Testis (tissue), 3 donors: ENCODE measurements around the gene TMEM223. TPM values are rescaled to one million over a fixed set of nuclear protein-coding genes. Genes with fewer than 3 reads are reported as not detected.

Experiments
- DNase-seq: peaks from one replicate; pipeline ENCODE4 v3.0.0-alpha.2; 2019
- H3K27ac ChIP-seq, 2 donors: fragments of 200-600 bp; sonication (generic); one replicate each; pipeline ENCODE4 v1.5.1; 2019
- H3K27me3 ChIP-seq: fragments of 200-600 bp; sonication (generic); one replicate; pipeline ENCODE4 v1.5.1; 2019
- H3K36me3 ChIP-seq: fragments of 200-600 bp; sonication (generic); one replicate; pipeline ENCODE4 v1.5.1; 2017; ENCODE audit warnings: low read depth; ENCODE audit errors: missing control alignments
- H3K4me1 ChIP-seq: fragments of 200-600 bp; sonication (generic); one replicate; pipeline ENCODE4 v1.5.1; 2019
- H3K4me3 ChIP-seq, 2 donors: fragments of 200-600 bp; sonication (generic); one replicate each; pipeline ENCODE4 v1.5.1; 2017 to 2019
- H3K9me3 ChIP-seq: fragments of 200-600 bp; sonication (generic); one replicate; pipeline ENCODE4 v1.5.1; 2017
- CTCF ChIP-seq, 3 experiments: fragments of 450-650 bp in 2 of 3; fragments of 200-600 bp in 1 of 3; sonication (generic) in 1 of 3; IDR thresholded peaks; one replicate each; pipeline ENCODE4 v1.5.1; 2016 to 2019; ENCODE audit warnings: antibody characterized with exemption in 3 of 3, mild to moderate bottlenecking in 2 of 3, moderate library complexity in 1 of 3
- POLR2A ChIP-seq: fragments of 450-650 bp; IDR thresholded peaks from one replicate; pipeline ENCODE4 v1.6.1; 2017; ENCODE audit warnings: antibody characterized with exemption, mild to moderate bottlenecking, moderate library complexity
- WGBS, 2 donors: methylation state at CpG; one replicate each; pipeline ENCODE4 v1.1.5; 2018; 5-methylcytosine and 5-hydroxymethylcytosine counted together
- intact Hi-C: fragments of 100-400 bp; cut with DNase I; formaldehyde crosslinking; loops from one replicate; pipeline ENCODE4 v1.15.1; 2023; ENCODE audit warnings: low total_unique reads
- polyA plus RNA-seq: library from polyadenylated mRNA; stranded (reverse); fragments of 350-450 nt; fragmentation: Illumina TruSeq; extraction: RNeasy Lipid Tissue Mini Kit (QIAGEN cat#74804); gene quantifications from one replicate; pipeline ENCODE4 v1.2.3, GENCODE V29; 2014; ENCODE audit warnings: low read depth, low replicate concordance; ENCODE audit not compliant: insufficient read depth
- total RNA-seq, 2 donors: library from RNA; depleted of rRNA; stranded (reverse); fragments of >200 nt; gene quantifications; one replicate each; pipeline ENCODE4 v1.2.3, GENCODE V29; 2016

TMEM223 gene
- total and polyA plus RNA-seq, 3 donors from 2014 or later: 11.5 to 25.5 (median 24.1) TPM

- Histone ChIP-seq H3K4me3 (no peak overlapping the region), H3K27ac (no peak overlapping the region), H3K27me3 (no peaks in the 10 kb centered on the region), H3K9me3 (no peaks in the 10 kb centered on the region), H3K36me3 (no peaks in the 10 kb centered on the region), H3K4me1 (peaks cover 10% of the 10 kb centered on the region)
- DNase-seq: no peak
- TF ChIP-seq POLR2A (no peak), CTCF (IDR thresholded peaks at IDR 0.05) (no peak)
- intact Hi-C loops: no loop called here
- 69 to 76% methylated on average over 5 of the region's 5 CpGs for WGBS, 2 donors
Measured at GRCh38 chr11:62806611-62807121, 14.9 kb upstream of the TMEM223 start.

GRCh38 chr11:62805961-62806441, 14.2 kb upstream of the TMEM223 start:
- TF ChIP-seq POLR2A (no peak), CTCF (IDR thresholded peaks at IDR 0.05) (no peak)
- Histone ChIP-seq H3K4me1 (peaks cover 10% of the 10 kb centered on the region), H3K9me3 (no peaks in the 10 kb centered on the region), H3K27ac (peak overlapping the region; percentile 80 to 92), H3K4me3 (peak overlapping the region; percentile 75 to 95), H3K27me3 (no peaks in the 10 kb centered on the region), H3K36me3 (no peaks in the 10 kb centered on the region)
- no peak for DNase-seq
- WGBS, 2 donors: 27 to 33% methylated on average over 12 of the region's 12 CpGs
- intact Hi-C loops: no loop called here

GRCh38 chr11:62805076-62805892, 13.5 kb upstream of the TMEM223 start, which contains the start of gene NXF1:
Gene NXF1, minus strand, starts transcription at chr11:62805440. Its CDS starts 84 bp downstream, at chr11:62805356.
- Histone ChIP-seq H3K27me3 (no peaks in the 10 kb centered on the region), H3K36me3 (no peaks in the 10 kb centered on the region), H3K9me3 (no peaks in the 10 kb centered on the region), H3K4me1 (peaks cover 10% of the 10 kb centered on the region), H3K27ac (peak within 1 kb of the TSS; percentile 80 to 92), H3K4me3 (peak within 1 kb of the TSS; percentile 75 to 95)
- peak; percentile 96 for DNase-seq
- WGBS, 2 donors: 0% methylated on average over 9 to 52 of the region's 77 CpGs
- intact Hi-C loops: no loop called here
- TF ChIP-seq CTCF (IDR thresholded peaks at IDR 0.05) (peak in 1 of 3 experiments; percentile 8), POLR2A (peak; percentile 97)

DNA sequence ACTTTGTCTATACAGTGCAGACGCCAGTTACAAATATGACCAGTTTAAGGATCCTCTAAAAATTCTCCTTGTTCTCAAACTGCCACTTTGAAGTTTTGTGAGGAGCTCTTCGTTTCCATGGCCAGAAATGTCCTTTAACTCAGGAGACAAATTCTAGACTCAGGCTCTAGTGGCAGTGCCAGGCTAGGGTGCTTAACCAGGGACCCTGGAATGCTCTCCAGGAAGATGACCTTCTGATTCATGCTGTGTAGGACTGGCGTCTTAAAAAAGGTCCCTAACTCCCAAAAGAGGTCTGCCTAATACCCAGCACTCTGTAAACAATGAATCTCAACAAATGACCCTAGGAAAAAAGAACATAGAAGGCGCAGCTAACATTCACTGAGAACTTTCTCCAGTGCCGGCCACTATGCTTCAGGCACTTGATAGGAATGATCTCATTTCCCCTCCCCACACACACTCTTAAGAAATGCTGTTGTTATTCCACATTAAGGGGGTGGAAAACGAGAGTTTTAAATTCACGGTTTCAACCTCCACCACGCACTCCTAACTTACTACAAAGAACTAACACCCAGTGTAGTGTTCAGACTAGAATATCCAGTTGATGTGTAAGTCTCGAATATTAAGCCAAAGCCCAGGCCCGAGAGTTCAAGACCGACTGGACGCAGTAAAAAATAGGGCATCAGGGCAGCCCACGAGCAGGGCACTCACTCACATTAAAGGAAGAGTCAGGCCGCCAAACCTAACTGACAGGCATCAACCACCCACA, 12.7 kb upstream of the TMEM223 start:
- Histone ChIP-seq H3K4me3 (peak overlapping the region; percentile 75 to 95), H3K4me1 (peaks cover 10% of the 10 kb centered on the region), H3K27me3 (no peaks in the 10 kb centered on the region), H3K9me3 (no peaks in the 10 kb centered on the region), H3K27ac (peak overlapping the region; percentile 80 to 92), H3K36me3 (no peaks in the 10 kb centered on the region)
- intact Hi-C loops: no loop called here
- TF ChIP-seq POLR2A (no peak), CTCF (IDR thresholded peaks at IDR 0.05) (no peak)
- DNase-seq: peak; percentile 28
- WGBS, 2 donors: 1 to 4% methylated on average over 14 of the region's 14 CpGs
